Neuronal stem cell (in vitro differentiated cells): ENCODE results near the gene DHX57.

Experiments used
- DNase-seq: peaks from one replicate; pipeline ENCODE4 v3.0.0-alpha.2; 2013; ENCODE audit warnings: low spot score
- H2AFZ ChIP-seq: one replicate; pipeline ENCODE4 v1.6.1; 2013; ENCODE audit warnings: mild to moderate bottlenecking, low read length, inconsistent platforms
- H2AK5ac ChIP-seq: 2 replicates; pipeline ENCODE4 v1.6.1; 2013; ENCODE audit warnings: low read depth, mild to moderate bottlenecking, inconsistent platforms, low read length, moderate library complexity, mixed read lengths
- H2BK120ac ChIP-seq: 2 replicates; pipeline ENCODE4 v1.6.1; 2013; ENCODE audit warnings: low read depth, mild to moderate bottlenecking, inconsistent platforms, low read length, moderate library complexity, mixed read lengths
- H2BK12ac ChIP-seq: one replicate; pipeline ENCODE4 v1.6.1; 2013; ENCODE audit warnings: low read length, inconsistent platforms
- H2BK15ac ChIP-seq: 2 replicates; pipeline ENCODE4 v1.6.1; 2013; ENCODE audit warnings: mild to moderate bottlenecking, low read length, inconsistent platforms, mixed read lengths
- H2BK5ac ChIP-seq: one replicate; pipeline ENCODE4 v1.6.1; 2013; ENCODE audit warnings: inconsistent platforms, mild to moderate bottlenecking, low read length, moderate library complexity
- H3K14ac ChIP-seq: one replicate; pipeline ENCODE4 v1.6.1; 2013; ENCODE audit warnings: low read length, inconsistent platforms
- H3K18ac ChIP-seq: 2 replicates; pipeline ENCODE4 v1.6.1; 2013; ENCODE audit warnings: low read length, inconsistent platforms
- H3K23ac ChIP-seq: 2 replicates; pipeline ENCODE4 v1.6.1; 2013; ENCODE audit warnings: low read depth, mild to moderate bottlenecking, mixed read lengths, low read length, inconsistent platforms; ENCODE audit not compliant: poor library complexity
- H3K27ac ChIP-seq: replicated peaks from 3 replicates; pipeline ENCODE4 v1.5.1; 2013; ENCODE audit warnings: low read length, inconsistent platforms
- H3K27me3 ChIP-seq, 3 experiments: 2 replicates each; pipeline ENCODE4 v1.6.1; 2013; ENCODE audit warnings: low read length in 3 of 3, mild to moderate bottlenecking in 2 of 3, inconsistent platforms in 1 of 3, low read depth in 1 of 3, mixed read lengths in 1 of 3, moderate library complexity in 1 of 3; ENCODE audit not compliant: control insufficient read depth in 3 of 3, insufficient read depth in 3 of 3
- H3K36me3 ChIP-seq, 2 donors: replicated peaks in 1 of 2; 2 replicates each; pipeline ENCODE4 v1.6.1; 2013; ENCODE audit warnings: low read length in 2 of 2; ENCODE audit not compliant: control insufficient read depth in 2 of 2, insufficient read depth in 2 of 2
- H3K4ac ChIP-seq: 2 replicates; pipeline ENCODE4 v1.6.1; 2013; ENCODE audit warnings: inconsistent platforms, mild to moderate bottlenecking, low read length, moderate library complexity
- H3K4me1 ChIP-seq, 2 donors: 1 replicate in 1 of 2; 2 replicates in 1 of 2; pipeline ENCODE4 v1.6.1; 2013; ENCODE audit warnings: low read length in 2 of 2, low read depth in 1 of 2; ENCODE audit not compliant: control insufficient read depth in 2 of 2, insufficient read depth in 1 of 2
- H3K4me2 ChIP-seq: one replicate; pipeline ENCODE4 v1.6.1; 2013; ENCODE audit warnings: mild to moderate bottlenecking, low read length, inconsistent platforms; ENCODE audit not compliant: insufficient read depth, poor library complexity, severe bottlenecking
- H3K4me3 ChIP-seq, 2 donors: 2 replicates each; pipeline ENCODE4 v1.5.1; 2013; ENCODE audit warnings: low read length in 2 of 2, mild to moderate bottlenecking in 2 of 2, inconsistent platforms in 1 of 2, moderate library complexity in 1 of 2
- H3K79me1 ChIP-seq: one replicate; pipeline ENCODE4 v1.6.1; 2013; ENCODE audit warnings: low read depth, mild to moderate bottlenecking, inconsistent platforms, low read length, moderate library complexity
- H3K9ac ChIP-seq: one replicate; pipeline ENCODE4 v1.6.1; 2013; ENCODE audit warnings: mild to moderate bottlenecking, low read depth, low read length, inconsistent platforms; ENCODE audit not compliant: poor library complexity
- H3K9me3 ChIP-seq, 2 donors: replicated peaks in 1 of 2; 2 replicates each; pipeline versions ENCODE3 to v1.6.1; 2013; ENCODE audit warnings: low read length in 2 of 2, mild to moderate bottlenecking in 2 of 2, inconsistent platforms in 1 of 2, low read depth in 1 of 2, mixed read lengths in 1 of 2, moderate library complexity in 1 of 2; ENCODE audit not compliant: control insufficient read depth in 2 of 2, insufficient read depth in 1 of 2
- H4K8ac ChIP-seq: one replicate; pipeline ENCODE4 v1.6.1; 2013; ENCODE audit warnings: low read depth, mild to moderate bottlenecking, inconsistent platforms, low read length, moderate library complexity
- H4K91ac ChIP-seq: one replicate; pipeline ENCODE4 v1.6.1; 2013; ENCODE audit warnings: low read length, low read depth, mild to moderate bottlenecking, inconsistent platforms; ENCODE audit not compliant: poor library complexity
- WGBS, 2 donors: extraction: QIAGEN DNeasy Blood & Tissue Kit; methylation state at CpG; one replicate each; pipeline ENCODE4 v1.1.7; 2013; ENCODE audit warnings: missing lambda C conversion rate in 2 of 2, mixed read lengths in 1 of 2; ENCODE audit not compliant: insufficient read length in 2 of 2, insufficient replicate concordance in 1 of 2; ENCODE audit errors: extremely low coverage in 2 of 2; 5-methylcytosine and 5-hydroxymethylcytosine counted together

The DHX57 gene

DNA sequence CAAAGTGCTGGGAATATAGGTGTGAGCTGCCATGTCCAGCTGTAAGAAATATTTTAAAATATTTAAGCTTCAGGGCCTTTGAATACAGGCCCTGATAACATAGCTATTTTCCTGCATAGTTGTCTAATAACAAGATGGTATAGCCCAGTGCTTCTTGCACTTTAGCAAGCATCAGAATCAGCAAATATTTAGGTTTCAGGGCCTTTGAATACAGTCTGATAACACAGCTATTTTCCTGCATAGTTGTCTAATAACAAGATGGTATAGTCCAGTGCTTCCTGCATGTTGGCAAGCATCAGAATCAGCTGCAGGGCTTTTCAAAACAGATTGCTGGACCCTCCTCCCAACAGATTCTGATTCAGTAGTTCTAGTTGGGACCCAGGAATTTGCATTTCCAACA lies 92.1 kb downstream of the DHX57 start:
- no peak overlapping the region for H3K18ac ChIP-seq
- no peak for DNase-seq
- no peak overlapping the region for H3K4me3 ChIP-seq
- H4K8ac ChIP-seq, result no peak overlapping the region
- no peak overlapping the region for H2AFZ ChIP-seq
- no peak overlapping the region for H3K4ac ChIP-seq
- no peak overlapping the region for H3K27ac ChIP-seq
- H2BK120ac ChIP-seq, result no peak overlapping the region
- no peak overlapping the region for H2BK15ac ChIP-seq
- no peak overlapping the region for H4K91ac ChIP-seq
- no peaks in the 10 kb centered on the region for H3K9me3 ChIP-seq
- H3K79me1 ChIP-seq, result no peaks in the 10 kb centered on the region
- no peak overlapping the region for H2BK5ac ChIP-seq
- H3K36me3 ChIP-seq, result peaks cover 4 to 13% of the 10 kb centered on the region in 2 donors
- H3K4me2 ChIP-seq, result no peak overlapping the region
- H3K23ac ChIP-seq, result no peak overlapping the region
- no peaks in the 10 kb centered on the region for H3K27me3 ChIP-seq
- H3K9ac ChIP-seq, result no peak overlapping the region
- no peak overlapping the region for H2AK5ac ChIP-seq
- H3K4me1 ChIP-seq, result peaks cover 0 to 2% of the 10 kb centered on the region in 2 donors
- no peak overlapping the region for H2BK12ac ChIP-seq
- no peak overlapping the region for H3K14ac ChIP-seq

DNA sequence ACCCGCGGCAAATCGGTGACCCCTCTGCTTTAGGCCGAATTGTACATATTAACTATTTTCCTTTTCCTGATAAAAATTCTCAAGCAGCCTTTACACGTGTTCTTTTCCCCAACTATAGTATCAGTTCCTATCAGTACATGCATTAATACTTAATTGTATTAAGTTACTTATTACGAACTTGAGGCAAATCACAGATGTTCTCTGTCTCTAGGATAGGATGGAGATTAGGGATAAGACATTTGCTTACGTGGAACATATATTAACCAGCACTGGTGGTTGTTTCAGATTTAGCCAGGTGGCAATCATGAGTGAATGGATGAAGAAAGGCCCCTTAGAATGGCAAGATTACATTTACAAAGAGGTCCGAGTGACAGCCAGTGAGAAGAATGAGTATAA lies 97.0 kb downstream of the DHX57 start:
- Histone ChIP-seq H3K9me3 (no peaks in the 10 kb centered on the region), H3K27ac (no peak overlapping the region), H2AK5ac (no peak overlapping the region), H3K18ac (no peak overlapping the region), H2AFZ (peak overlapping the region; percentile 82), H4K8ac (no peak overlapping the region), H3K27me3 (peaks cover 0 to 3% (median 0%) of the 10 kb centered on the region in 3 experiments), H3K36me3 (peaks cover 4 to 13% of the 10 kb centered on the region in 2 donors), H3K79me1 (no peaks in the 10 kb centered on the region), H2BK120ac (no peak overlapping the region), H2BK5ac (no peak overlapping the region), H3K4me3 (peak overlapping the region; percentile 60 to 83), H3K9ac (peak overlapping the region; percentile 17), H3K23ac (no peak overlapping the region), H3K4me2 (peak overlapping the region; percentile 60), H3K14ac (no peak overlapping the region), H2BK15ac (no peak overlapping the region), H3K4me1 (no peaks in the 10 kb centered on the region), H4K91ac (no peak overlapping the region), H3K4ac (no peak overlapping the region), H2BK12ac (no peak overlapping the region)
- no CpG with 5 or more reads among the region's 8 CpGs for WGBS, 2 donors
- DNase-seq, result no peak

DNA sequence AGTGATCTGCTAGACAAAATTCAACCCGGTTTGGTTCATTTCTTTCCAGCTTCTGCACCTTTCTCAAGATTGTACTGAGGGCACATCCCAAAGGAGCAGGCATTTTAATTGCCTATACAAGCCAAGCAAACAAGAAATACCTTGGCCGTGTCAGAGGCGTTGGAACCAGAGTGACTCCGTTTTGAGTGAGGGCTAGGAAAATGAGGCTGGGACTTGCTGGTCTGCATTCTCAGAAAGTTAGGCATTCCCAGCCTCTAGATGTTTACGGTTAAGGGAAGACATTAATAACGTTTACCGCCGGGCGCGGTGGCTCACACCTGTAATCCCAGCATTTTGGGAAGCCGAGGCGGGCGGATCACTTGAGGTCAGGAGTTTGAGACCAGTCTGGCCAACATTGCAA lies 99.2 kb downstream of the DHX57 start:
- Histone ChIP-seq H3K79me1 (peaks cover 2% of the 10 kb centered on the region), H3K27ac (no peak overlapping the region), H3K4ac (no peak overlapping the region), H3K9me3 (no peaks in the 10 kb centered on the region), H4K91ac (no peak overlapping the region), H3K4me3 (no peak overlapping the region), H4K8ac (no peak overlapping the region), H3K36me3 (peaks cover 2 to 5% of the 10 kb centered on the region in 2 donors), H3K14ac (no peak overlapping the region), H3K4me2 (no peak overlapping the region), H3K23ac (no peak overlapping the region), H3K4me1 (no peaks in the 10 kb centered on the region), H2AFZ (peak overlapping the region; percentile 16), H2BK15ac (no peak overlapping the region), H3K18ac (no peak overlapping the region), H2BK12ac (no peak overlapping the region), H3K27me3 (peaks cover 0 to 3% (median 0%) of the 10 kb centered on the region in 3 experiments), H2AK5ac (no peak overlapping the region), H3K9ac (no peak overlapping the region), H2BK5ac (no peak overlapping the region), H2BK120ac (no peak overlapping the region)
- no CpG with 5 or more reads among the region's 13 CpGs for WGBS, 2 donors
- no peak for DNase-seq

DNA sequence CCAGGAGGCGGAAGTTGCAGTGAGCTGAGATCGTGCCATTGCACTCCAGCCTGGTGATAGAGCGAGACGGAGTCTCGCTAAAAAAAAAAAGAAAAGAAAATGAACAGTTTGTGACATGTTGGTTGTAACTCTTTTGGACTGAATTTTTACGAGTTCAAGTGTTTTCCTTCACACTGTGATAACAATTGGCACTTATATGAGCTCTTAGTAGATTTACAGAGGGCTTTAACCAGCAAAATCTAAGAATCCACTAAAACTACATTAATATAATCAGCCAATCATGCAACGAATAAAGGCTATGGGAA lies 99.9 kb downstream of the DHX57 start:
- Histone ChIP-seq H2BK5ac (no peak overlapping the region), H3K36me3 (no peaks in the 10 kb centered on the region), H3K4me3 (no peak overlapping the region), H2AK5ac (no peak overlapping the region), H4K8ac (no peak overlapping the region), H2BK120ac (no peak overlapping the region), H4K91ac (no peak overlapping the region), H3K4me2 (no peak overlapping the region), H3K4ac (no peak overlapping the region), H3K27ac (no peak overlapping the region), H3K27me3 (peaks cover 0 to 3% (median 0%) of the 10 kb centered on the region in 3 experiments), H3K14ac (no peak overlapping the region), H3K18ac (no peak overlapping the region), H2BK12ac (no peak overlapping the region), H2AFZ (no peak overlapping the region), H3K9me3 (no peaks in the 10 kb centered on the region), H3K23ac (no peak overlapping the region), H2BK15ac (no peak overlapping the region), H3K79me1 (peaks cover 2% of the 10 kb centered on the region), H3K4me1 (no peaks in the 10 kb centered on the region), H3K9ac (no peak overlapping the region)
- DNase-seq, result no peak
- WGBS, 2 donors, result no CpG with 5 or more reads among the region's 7 CpGs
